NCI-H774 (cell line): Measurements from ENCODE around the gene CTNNA1.

Experiments
- DNase-seq: peaks from one replicate; lab custom pipeline; 2025; lab: John Stamatoyannopoulos, UW

Gene CTNNA1

GRCh38 chr5:138932171-138932810, 179.1 kb downstream of the CTNNA1 start:
- no peak for DNase-seq

GRCh38 chr5:138933522-138934290, 180.5 kb downstream of the CTNNA1 start:
- DNase-seq = no peak

- no peak for DNase-seq
Measured at GRCh38 chr5:138934971-138935370, 181.7 kb downstream of the CTNNA1 start.

- no peak for DNase-seq
Measured at GRCh38 chr5:138935466-138935865, 182.2 kb downstream of the CTNNA1 start.

GRCh38 chr5:138936225-138936967, 183.2 kb downstream of the CTNNA1 start:
- DNase-seq = no peak

GRCh38 chr5:138936968-138937345, 183.7 kb downstream of the CTNNA1 start:
- no peak for DNase-seq

- no peak for DNase-seq
Measured at GRCh38 chr5:138937392-138938387, 184.5 kb downstream of the CTNNA1 start.

- no peak for DNase-seq
Measured at GRCh38 chr5:138938526-138938925, 185.3 kb downstream of the CTNNA1 start.

GRCh38 chr5:138942066-138942465, 188.8 kb downstream of the CTNNA1 start:
- no peak for DNase-seq

- DNase-seq = no peak
Measured at GRCh38 chr5:138942861-138943260, 189.6 kb downstream of the CTNNA1 start.

- DNase-seq = no peak
Measured at GRCh38 chr5:138943599-138944173, 190.5 kb downstream of the CTNNA1 start.

GRCh38 chr5:138944527-138945322, 191.5 kb downstream of the CTNNA1 start:
- DNase-seq = no peak

- DNase-seq = no peak
Measured at GRCh38 chr5:138945421-138946240, 192.4 kb downstream of the CTNNA1 start.

GRCh38 chr5:138946241-138946623, 193.0 kb downstream of the CTNNA1 start:
- DNase-seq = no peak

GRCh38 chr5:138946831-138947560, 193.8 kb downstream of the CTNNA1 start:
- DNase-seq = no peak

- DNase-seq = no peak
Measured at GRCh38 chr5:138947780-138948179, 194.6 kb downstream of the CTNNA1 start.

- DNase-seq = no peak
Measured at GRCh38 chr5:138948471-138949222, 195.4 kb downstream of the CTNNA1 start.

GRCh38 chr5:138949223-138949574, 196.0 kb downstream of the CTNNA1 start:
- DNase-seq = no peak
